GM18511 (cell line): ENCODE data around the gene SOX13.

Experiments
- ATAC-seq: cut with Tn5 transposase; IDR thresholded peaks from one replicate; pipeline ENCODE4 v1.9.1; 2021; ENCODE audit warnings: mild to moderate bottlenecking, moderate library complexity; ENCODE audit not compliant: unreplicated experiment

Gene SOX13

GRCh38 chr1:204062106-204062505 lies 10.8 kb upstream of the SOX13 start:
- no peak for ATAC-seq

GRCh38 chr1:204065174-204065985 lies 7.5 kb upstream of the SOX13 start:
- no peak for ATAC-seq

GRCh38 chr1:204065986-204066300 lies 7.0 kb upstream of the SOX13 start:
- no peak for ATAC-seq

- ATAC-seq: no peak
Measured at GRCh38 chr1:204067935-204068334, 5.0 kb upstream of the SOX13 start.

GRCh38 chr1:204069887-204070286 lies 3.0 kb upstream of the SOX13 start:
- ATAC-seq: no peak

GRCh38 chr1:204070895-204071294 lies 2.0 kb upstream of the SOX13 start:
- no peak for ATAC-seq

GRCh38 chr1:204073837-204074273 lies 940 bp downstream of the SOX13 start:
- ATAC-seq: no peak

- no peak for ATAC-seq
Measured at GRCh38 chr1:204074274-204075138, 1.6 kb downstream of the SOX13 start.

- no peak for ATAC-seq
Measured at GRCh38 chr1:204075139-204075521, 2.2 kb downstream of the SOX13 start.

GRCh38 chr1:204075890-204076846 lies 3.3 kb downstream of the SOX13 start:
- no peak for ATAC-seq

GRCh38 chr1:204076891-204077290 lies 4.0 kb downstream of the SOX13 start:
- no peak for ATAC-seq

- no peak for ATAC-seq
Measured at GRCh38 chr1:204077979-204078696, 5.2 kb downstream of the SOX13 start.

- ATAC-seq: no peak
Measured at GRCh38 chr1:204079608-204079999, 6.7 kb downstream of the SOX13 start.

- ATAC-seq: no peak
Measured at GRCh38 chr1:204080163-204080903, 7.4 kb downstream of the SOX13 start.

- ATAC-seq: no peak
Measured at GRCh38 chr1:204081164-204081790, 8.4 kb downstream of the SOX13 start.

GRCh38 chr1:204081791-204082513 lies 9.0 kb downstream of the SOX13 start:
- no peak for ATAC-seq

GRCh38 chr1:204083491-204083890 lies 10.6 kb downstream of the SOX13 start:
- ATAC-seq: no peak

- ATAC-seq: no peak
Measured at GRCh38 chr1:204084247-204084772, 11.4 kb downstream of the SOX13 start.
